HG03575 (cell line): Measurements from ENCODE around the gene LRRC15.

Experiments used
- ATAC-seq: cut with Tn5 transposase; IDR thresholded peaks from one replicate; pipeline ENCODE4 v1.9.1; 2021; ENCODE audit not compliant: unreplicated experiment, insufficient number of reproducible peaks, low FRiP score; ENCODE audit errors: extremely low read depth

Gene LRRC15

GRCh38 chr3:194340757-194341400 is 28.7 kb downstream of the LRRC15 start:
- no peak for ATAC-seq

DNA sequence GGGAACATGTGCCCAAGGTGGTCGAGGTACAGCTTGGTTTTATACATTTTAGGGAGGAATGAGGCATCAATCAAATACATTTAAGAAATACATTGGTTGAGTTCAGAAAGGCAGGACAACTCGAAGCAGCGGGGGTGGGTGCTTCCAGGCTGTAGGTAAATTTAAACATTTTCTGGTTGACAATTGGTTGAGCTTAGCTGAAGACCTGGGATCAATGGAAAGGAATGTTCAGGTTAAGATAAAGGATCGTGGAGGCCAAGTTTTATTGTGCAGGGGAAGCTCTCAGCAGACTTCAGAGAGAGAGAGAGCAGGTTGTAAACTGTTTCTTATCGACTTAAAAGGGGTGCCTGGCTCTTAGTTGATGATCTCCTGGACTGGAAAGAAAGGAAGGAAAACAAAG is 29.7 kb downstream of the LRRC15 start:
- no peak for ATAC-seq

DNA sequence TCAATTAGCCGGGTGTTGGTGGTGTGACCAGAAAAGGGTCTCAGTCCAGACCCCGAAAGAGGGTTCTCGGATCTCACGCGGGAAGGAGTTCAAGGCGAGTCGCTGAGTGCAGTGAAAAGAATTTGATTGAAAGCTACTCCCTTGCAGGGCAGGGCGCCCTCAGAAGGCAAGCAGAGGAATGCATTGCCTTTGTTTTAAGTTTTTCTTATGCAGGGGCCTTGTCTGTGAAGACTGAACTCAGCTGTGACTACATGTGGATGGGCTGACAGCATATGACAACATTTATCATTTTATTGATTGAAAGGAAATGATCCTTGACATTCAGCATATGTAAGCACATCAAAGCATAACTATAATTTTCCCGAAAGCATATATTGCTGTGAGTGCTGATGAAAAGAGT is 30.2 kb downstream of the LRRC15 start:
- no peak for ATAC-seq

GRCh38 chr3:194337965-194338753 is 31.4 kb downstream of the LRRC15 start:
- no peak for ATAC-seq

- ATAC-seq: no peak
Observed at GRCh38 chr3:194336601-194337355, 32.8 kb downstream of the LRRC15 start.

DNA sequence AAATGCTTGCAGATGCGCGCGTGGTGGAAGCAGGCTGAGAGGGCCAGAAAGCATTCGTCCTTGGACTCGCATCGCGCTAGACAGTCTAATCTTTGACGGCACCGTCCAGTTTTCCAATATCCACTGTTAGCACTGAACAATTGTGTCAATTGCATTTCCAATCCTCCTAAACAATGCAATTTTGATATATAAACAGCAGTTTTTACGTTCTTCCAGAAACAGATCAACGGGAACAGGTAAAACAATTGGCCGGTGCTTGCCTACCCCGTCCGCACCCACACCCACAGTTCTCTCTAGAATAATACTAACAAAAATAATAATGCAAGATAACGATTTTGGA is 35.6 kb downstream of the LRRC15 start:
- ATAC-seq: no peak

DNA sequence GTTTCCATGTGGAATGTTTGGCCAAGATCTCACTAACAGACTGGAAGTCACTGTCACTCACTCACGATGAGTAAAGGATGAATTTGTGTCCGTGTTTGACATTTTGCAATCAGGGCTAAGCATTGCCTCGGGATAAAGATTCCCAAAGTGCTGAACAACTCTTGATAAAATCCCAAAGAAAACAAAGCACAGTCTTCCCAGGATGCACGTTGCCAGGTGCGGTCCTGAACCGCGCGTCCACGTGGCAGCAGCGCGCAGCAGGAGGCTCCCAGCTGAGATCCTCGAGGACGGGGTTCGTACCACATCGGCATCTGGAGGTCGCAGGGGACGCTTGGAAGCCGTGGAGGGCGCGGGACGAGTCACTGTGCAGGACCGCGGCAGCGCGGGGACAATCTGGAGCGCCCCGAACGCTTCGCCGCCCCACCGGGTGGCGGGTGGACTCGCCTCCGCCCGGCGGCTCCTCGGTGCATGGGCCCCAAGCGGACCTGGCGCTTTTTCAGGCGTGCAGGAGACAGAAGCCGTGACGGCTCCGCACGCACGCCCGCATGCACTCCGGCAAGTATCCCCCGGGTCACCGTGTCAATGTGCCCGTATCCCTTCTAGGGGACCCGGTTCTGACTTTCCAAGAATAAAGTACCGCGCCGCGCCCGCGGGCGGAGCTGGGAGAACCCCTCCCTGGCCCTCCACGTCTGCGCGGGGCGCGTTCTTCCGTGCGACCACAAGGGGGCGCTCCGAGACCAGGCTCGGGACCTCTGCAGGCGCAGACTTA is 36.1 kb downstream of the LRRC15 start:
- ATAC-seq: no peak

DNA sequence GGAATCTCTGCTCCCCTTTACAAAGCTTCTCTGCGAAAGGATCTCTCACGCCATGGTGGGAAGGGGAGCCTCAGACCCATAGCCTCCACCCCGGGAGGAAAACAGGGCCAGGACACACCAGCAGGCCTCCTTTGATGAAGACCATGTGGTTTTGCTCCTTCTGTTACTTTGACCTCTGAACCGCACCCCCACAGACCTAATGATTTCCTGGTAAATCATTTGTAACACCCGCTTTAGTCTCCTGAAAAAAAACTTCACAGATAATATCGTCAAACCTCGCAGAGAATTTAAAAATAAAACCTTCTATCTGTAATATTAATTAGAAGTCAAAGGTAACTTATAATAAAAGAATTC is 36.7 kb downstream of the LRRC15 start:
- no peak for ATAC-seq

DNA sequence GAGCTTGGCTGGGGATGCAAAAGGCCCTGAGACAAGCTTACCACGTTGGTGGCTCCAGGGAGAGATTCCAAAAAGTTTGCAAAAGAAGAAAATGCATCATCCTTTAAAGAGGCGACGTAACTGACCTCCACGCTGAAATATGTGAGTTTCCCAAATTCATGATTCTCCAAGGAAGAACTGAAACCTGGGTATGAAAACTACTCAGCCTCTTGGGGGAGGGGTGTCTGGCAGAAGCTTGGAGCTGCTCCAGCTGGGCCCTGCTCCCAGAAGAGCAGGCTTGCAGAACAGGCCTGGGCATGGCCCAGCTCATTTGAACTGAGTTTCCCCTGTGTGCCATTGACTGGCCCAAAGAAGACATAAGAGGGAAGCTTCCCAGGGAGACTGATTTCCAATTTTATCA is 39.0 kb downstream of the LRRC15 start:
- ATAC-seq: no peak

DNA sequence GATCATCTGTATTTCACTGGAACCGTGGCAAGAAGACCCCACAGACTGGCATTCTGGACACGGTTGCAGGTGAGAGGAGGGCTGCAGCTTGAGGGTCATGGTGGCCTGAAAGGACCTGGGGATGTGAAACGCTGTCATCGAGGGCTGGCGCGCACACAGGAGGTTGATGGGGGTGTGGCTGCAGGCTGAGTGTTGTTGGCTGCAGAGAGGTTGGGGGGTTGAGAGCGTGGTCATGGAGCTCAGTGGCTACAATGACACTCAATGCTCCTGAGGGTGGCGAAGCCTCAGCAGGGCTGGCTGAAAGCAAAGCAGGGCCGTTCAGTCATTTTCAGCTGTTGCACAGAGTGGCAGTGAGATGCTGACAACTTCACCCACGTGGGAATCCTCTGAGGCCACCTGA is 39.4 kb downstream of the LRRC15 start:
- ATAC-seq: no peak

- no peak for ATAC-seq
Observed at GRCh38 chr3:194329583-194329965, 40.0 kb downstream of the LRRC15 start.

- no peak for ATAC-seq
Observed at GRCh38 chr3:194328942-194329582, 40.5 kb downstream of the LRRC15 start.

- ATAC-seq: no peak
Observed at GRCh38 chr3:194328053-194328657, 41.4 kb downstream of the LRRC15 start.

DNA sequence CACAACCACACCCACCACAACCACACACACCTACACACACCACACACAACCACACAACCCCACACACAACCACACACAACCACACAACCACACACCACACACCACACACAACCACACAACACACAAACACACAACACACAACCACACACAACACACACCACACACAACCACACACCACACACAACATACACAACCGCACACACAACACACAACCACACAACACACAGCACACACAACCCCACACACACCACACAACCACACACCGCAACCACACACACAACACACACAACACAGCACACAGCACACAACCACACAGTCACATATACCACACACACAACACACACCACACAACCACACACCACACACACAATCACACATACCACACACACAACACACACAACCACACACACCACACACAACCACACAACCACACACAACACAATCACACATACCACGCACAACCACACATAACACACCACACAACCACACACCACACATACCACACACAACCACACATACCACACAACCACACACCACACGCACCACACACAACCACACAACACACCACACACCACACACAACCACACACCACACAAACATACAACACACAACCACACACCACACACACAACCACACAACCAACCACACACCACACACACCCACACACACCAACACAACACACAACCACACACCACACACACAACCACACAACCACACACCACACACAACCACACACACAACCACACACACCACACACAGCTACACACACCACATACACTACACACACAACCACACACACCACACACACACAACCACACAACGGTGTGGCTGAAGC is 42.1 kb downstream of the LRRC15 start:
- ATAC-seq: no peak

DNA sequence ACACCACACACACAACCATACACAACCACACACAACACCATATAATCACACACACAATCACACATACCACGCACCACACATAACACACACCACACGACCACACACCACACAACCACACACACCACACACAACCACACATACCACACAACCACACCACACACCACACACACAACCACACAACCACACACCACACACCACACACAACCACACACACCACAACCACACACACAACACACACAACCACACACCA is 42.6 kb downstream of the LRRC15 start:
- ATAC-seq: no peak

DNA sequence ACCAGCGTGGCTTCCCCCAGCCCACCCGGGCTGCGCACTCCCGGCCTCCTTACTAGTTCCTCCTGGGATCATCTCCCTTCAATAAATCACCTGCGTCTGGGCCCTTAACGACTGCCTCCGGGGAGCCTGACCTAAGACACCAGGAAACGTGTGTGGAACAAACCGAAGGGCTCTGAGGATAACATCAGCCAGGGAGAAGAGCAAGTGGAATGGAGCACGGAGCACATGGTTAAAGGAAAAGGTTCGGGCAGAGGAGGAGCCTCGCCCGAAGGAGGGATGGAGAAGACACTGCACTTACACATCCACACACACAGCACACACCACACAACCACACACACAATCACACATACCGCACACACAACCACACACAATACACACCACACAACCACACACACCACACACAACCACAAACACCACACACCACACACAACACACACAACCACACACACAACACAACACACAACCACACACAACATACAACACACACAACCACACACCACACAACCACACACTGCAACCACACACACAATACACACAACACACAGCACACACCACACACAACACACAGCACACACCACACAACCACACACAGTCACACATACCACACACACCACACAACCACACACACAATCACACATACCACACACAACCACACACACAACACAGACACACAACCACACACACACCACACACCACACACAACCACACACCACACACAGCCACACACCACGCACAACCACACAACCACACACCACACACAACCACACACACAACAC is 43.2 kb downstream of the LRRC15 start:
- no peak for ATAC-seq

DNA sequence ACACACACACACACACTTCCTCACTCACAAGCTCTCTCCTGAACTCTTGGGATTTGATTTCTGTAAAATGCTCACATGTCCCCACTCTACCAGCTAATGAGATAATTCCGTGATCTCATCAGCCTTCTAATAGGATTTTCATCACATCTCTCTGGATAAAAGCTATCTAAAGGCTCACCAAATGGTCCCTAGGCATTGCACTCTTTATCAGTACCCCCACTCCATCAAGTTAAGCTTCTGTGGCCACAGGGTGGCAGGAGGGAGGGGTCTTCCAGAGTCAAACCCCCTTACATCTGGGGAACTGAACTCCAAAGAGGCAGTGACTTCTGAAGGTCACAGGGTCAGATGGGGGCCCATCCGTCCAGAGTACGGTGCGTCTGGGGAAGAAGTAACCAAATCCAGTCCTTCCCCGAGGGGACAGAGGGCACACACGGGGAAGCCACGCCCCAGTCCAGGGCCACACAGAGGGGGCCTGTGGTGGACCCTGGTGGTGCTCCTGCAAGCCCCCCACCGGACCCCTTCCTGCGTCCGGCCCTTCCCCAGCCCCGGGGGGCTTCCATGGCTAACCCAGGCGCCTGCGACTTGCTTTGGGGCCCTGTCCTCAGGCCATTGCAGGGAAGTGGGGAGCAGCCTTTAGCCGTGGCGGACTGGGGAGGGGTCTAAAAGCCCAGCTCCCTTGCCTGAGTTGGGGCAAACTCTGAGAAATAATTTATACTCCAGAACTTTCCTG is 44.0 kb downstream of the LRRC15 start:
- ATAC-seq: no peak
